ENCODE measurements around the gene ICE2. TPM values are rescaled to one million over a fixed set of nuclear protein-coding genes. Genes with fewer than 3 reads are reported as not detected.
A peak's percentile ranks its signal among the peaks of the same experiment; 100 is the strongest.

Gene ICE2
- total RNA-seq, 1 donor from 2014 or later = 22.9 TPM

DNA sequence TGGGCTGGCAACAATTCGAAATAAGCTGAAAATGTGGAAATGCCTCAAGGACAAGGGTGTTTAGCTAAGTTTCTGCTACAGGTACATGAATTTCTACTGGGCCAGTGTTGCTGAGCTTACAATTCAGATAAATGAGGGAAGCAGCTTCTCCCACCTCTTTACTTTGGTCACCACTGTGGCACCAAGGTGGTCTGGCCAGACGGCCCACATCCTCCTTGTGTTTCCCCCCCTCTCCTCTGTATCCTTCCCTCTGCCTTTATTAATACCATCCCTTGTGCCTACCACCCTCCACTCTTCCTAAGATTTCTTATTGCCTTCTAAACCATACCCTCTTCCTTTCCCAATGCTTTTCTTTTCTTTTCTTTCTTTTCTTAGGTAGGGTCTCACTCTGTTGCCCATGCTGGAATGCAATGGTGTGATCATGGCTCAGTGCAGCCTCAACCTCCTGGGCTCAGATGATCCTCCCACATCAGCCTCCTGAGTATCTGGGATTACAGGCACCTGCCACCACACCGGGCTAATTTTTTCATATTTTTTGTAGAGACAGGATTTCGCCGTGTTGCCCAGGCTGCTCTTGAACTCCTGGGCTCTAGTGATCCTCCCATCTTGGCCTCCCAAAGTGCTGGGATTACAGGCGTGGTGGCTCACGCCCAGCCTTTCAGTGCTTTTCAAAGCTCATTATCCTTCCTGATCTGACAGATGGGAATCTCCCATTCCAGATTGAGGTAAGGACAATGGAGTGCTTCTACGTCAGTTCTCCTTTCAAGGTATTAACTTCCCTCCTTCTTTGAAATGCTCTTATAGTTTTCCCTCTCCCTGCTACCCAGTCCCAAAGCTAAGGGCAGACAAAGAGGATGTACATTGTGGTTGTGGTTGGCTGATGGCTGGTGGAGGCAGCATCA, 95.9 kb downstream of the ICE2 start:
- DNase-seq = no peak
- Histone ChIP-seq H3K9me3 (replicated peaks) (no peaks in the 10 kb centered on the region), H3K27ac (replicated peaks) (no peak overlapping the region), H3K4me1 (peaks cover 92% of the 10 kb centered on the region), H3K36me3 (peaks cover 60% of the 10 kb centered on the region), H3K4me3 (no peak overlapping the region), H3K27me3 (ENCODE audit: low read depth) (no peaks in the 10 kb centered on the region)
- intact Hi-C loops (cut with micrococcal nuclease) = no loop called here
- TF ChIP-seq, protein P1, sequence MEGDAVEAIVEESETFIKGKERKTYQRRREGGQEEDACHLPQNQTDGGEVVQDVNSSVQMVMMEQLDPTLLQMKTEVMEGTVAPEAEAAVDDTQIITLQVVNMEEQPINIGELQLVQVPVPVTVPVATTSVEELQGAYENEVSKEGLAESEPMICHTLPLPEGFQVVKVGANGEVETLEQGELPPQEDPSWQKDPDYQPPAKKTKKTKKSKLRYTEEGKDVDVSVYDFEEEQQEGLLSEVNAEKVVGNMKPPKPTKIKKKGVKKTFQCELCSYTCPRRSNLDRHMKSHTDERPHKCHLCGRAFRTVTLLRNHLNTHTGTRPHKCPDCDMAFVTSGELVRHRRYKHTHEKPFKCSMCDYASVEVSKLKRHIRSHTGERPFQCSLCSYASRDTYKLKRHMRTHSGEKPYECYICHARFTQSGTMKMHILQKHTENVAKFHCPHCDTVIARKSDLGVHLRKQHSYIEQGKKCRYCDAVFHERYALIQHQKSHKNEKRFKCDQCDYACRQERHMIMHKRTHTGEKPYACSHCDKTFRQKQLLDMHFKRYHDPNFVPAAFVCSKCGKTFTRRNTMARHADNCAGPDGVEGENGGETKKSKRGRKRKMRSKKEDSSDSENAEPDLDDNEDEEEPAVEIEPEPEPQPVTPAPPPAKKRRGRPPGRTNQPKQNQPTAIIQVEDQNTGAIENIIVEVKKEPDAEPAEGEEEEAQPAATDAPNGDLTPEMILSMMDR (IDR thresholded peaks at IDR 0.05; ENCODE audit: borderline replicate concordance) = no peak

DNA sequence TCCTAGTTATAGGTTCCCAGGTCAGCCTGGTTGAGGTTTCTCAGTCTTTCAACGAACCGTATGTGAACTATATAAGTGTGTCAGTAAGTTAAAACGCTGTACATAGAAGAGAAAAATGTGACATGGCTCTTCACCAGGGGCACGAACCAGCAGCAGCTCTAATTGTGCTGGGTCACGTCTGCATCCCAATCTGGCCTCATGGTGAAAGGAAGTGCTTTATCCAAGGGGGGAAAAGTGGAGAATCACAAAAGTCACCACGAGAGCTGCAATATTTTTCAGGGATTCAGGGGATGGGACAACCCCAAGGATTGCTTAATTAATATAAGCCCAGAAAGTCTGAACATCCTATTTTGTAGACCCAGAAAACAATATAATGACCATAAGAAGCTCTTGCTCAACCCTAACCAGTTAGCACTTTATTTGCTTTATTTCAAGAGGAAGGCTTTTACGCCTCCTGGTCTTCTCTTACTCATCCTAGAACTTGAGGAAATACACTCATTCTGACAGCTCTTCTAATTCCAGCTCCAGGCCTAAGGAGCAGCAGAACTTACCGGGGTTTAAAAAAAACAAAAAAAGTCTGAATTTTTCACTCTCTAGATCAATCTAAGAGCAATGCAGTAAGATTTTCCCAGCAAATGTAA, 97.7 kb downstream of the ICE2 start:
- H3K36me3 ChIP-seq = peaks cover 70% of the 10 kb centered on the region
- no peak overlapping the region for H3K4me3 ChIP-seq
- intact Hi-C loops (cut with micrococcal nuclease) = no loop called here
- no peaks in the 10 kb centered on the region for H3K27me3 ChIP-seq (ENCODE audit: low read depth)
- TF ChIP-seq, protein P1 (IDR thresholded peaks at IDR 0.05; ENCODE audit: borderline replicate concordance) = no peak
- peak overlapping the region; percentile 75 for H3K27ac ChIP-seq (replicated peaks)
- no peaks in the 10 kb centered on the region for H3K9me3 ChIP-seq (replicated peaks)
- no peak for DNase-seq
- H3K4me1 ChIP-seq = peaks cover 92% of the 10 kb centered on the region

DNA sequence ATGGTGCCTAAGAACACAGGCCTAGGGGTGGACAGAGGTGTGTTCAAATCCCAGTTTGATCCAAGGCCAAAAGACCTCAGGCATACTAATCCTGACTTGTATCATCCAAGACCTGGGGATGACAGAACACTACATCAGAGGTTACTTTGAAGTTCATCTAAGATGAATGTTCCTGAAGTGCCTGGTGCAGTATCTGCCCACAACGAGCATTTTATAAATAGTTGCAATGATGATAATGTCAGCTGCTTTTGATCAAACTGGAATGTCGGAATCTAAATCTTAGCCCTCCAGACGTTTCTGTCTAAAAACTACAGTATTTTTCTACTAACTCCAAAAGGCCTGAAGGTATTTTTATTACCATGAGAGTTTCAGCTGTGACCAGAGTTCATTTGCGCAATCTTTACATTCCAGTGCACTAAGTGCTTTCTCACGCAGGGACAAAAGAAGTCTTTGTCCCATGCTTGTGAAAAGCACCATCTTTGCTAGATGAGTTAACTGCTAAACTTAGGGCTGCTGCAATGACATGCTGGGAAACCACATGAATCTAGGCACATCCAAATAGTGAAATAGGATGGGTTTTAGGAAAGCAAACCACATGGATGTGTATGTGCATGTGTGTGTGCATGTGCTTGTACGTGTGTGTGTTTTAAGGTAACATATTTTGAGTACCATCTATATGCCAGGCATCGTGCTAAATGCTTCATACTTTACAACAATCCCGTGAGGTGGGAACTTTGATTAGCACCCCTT, 99.2 kb downstream of the ICE2 start:
- TF ChIP-seq, protein P1 (IDR thresholded peaks at IDR 0.05; ENCODE audit: borderline replicate concordance) = no peak
- Histone ChIP-seq H3K27me3 (ENCODE audit: low read depth) (no peaks in the 10 kb centered on the region), H3K4me3 (no peak overlapping the region), H3K27ac (replicated peaks) (peak overlapping the region; percentile 75), H3K4me1 (peaks cover 92% of the 10 kb centered on the region), H3K36me3 (peaks cover 60% of the 10 kb centered on the region), H3K9me3 (replicated peaks) (no peaks in the 10 kb centered on the region)
- no peak for DNase-seq
- intact Hi-C loops (cut with micrococcal nuclease) = no loop called here

DNA sequence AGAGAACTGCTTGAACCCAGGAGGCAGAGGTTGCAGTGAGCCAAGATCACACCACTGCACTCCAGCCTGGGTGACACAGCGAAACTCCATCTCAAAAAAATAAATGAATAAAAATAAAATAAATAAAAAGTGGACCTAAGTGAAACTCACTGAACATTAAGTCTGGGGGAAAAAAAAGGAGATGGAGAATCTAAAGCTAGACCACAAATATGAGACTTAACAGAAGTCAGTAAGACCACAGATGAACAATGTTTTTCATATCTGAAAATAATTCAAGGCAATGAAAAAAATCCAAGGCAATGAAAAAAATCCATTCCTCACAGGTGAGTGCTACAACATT, 99.8 kb downstream of the ICE2 start:
- Histone ChIP-seq H3K36me3 (peaks cover 60% of the 10 kb centered on the region), H3K4me3 (no peak overlapping the region), H3K9me3 (replicated peaks) (no peaks in the 10 kb centered on the region), H3K27me3 (ENCODE audit: low read depth) (no peaks in the 10 kb centered on the region), H3K27ac (replicated peaks) (peak overlapping the region; percentile 75), H3K4me1 (peaks cover 92% of the 10 kb centered on the region)
- DNase-seq = no peak
- TF ChIP-seq, protein P1 (IDR thresholded peaks at IDR 0.05; ENCODE audit: borderline replicate concordance) = no peak
- intact Hi-C loops (cut with micrococcal nuclease) = no loop called here

DNA sequence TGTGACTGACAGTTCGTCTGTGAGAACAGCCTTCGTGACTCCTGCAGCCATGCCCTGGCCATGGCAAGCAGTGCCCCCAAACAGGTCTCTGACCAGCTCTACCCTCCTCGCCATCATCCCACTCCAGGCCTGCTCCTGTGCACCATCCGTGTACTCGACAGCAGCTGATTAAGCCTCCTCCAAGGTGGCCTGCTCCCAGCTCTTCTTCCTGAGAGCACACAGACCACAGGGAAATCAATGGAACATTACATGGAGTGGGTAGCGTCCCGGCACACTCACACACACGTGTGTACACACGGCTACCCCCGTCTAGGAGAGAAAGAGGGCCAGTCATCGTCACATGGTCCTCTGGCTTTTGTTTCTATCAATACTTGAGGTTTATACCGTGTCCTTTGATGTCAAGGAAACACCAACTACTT, 102.3 kb downstream of the ICE2 start:
- H3K27ac ChIP-seq (replicated peaks) = peak overlapping the region; percentile 86
- H3K36me3 ChIP-seq = peaks cover 48% of the 10 kb centered on the region
- H3K9me3 ChIP-seq (replicated peaks) = no peaks in the 10 kb centered on the region
- no peak overlapping the region for H3K4me3 ChIP-seq
- intact Hi-C loops (cut with micrococcal nuclease) = no loop called here
- no peak for DNase-seq
- H3K4me1 ChIP-seq = peaks cover 94% of the 10 kb centered on the region
- no peaks in the 10 kb centered on the region for H3K27me3 ChIP-seq (ENCODE audit: low read depth)
- TF ChIP-seq, protein P1 (IDR thresholded peaks at IDR 0.05; ENCODE audit: borderline replicate concordance) = no peak
